ENCODE results near the gene KCNIP4.

KCNIP4 gene

DNA sequence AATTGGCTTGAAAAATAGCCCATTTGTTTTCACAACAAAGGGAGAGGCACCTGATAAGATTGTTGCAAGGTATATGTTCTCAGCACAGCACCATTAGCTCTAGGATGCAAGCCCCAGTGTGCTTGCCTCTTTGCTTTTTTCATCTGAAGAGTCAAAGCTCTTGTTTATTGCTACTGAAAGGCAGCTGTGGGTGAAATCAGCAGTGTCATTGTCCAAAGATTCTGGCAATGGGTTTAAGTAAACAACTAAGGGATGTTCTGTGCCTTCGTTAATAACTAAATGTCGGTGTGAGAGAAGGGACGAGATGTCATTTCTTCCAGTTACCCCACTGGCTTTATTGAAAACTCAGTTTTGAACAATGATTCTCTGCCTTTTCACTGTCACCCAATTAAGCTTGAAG lies 567.7 kb downstream of the KCNIP4 start:
- no peak for DNase-seq (ENCODE audit: low spot score)
- Histone ChIP-seq H3K27ac (no peak overlapping the region), H3K4me3 (no peak overlapping the region)
- TF ChIP-seq, protein P1, sequence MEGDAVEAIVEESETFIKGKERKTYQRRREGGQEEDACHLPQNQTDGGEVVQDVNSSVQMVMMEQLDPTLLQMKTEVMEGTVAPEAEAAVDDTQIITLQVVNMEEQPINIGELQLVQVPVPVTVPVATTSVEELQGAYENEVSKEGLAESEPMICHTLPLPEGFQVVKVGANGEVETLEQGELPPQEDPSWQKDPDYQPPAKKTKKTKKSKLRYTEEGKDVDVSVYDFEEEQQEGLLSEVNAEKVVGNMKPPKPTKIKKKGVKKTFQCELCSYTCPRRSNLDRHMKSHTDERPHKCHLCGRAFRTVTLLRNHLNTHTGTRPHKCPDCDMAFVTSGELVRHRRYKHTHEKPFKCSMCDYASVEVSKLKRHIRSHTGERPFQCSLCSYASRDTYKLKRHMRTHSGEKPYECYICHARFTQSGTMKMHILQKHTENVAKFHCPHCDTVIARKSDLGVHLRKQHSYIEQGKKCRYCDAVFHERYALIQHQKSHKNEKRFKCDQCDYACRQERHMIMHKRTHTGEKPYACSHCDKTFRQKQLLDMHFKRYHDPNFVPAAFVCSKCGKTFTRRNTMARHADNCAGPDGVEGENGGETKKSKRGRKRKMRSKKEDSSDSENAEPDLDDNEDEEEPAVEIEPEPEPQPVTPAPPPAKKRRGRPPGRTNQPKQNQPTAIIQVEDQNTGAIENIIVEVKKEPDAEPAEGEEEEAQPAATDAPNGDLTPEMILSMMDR (IDR thresholded peaks at IDR 0.05) = no peak

DNA sequence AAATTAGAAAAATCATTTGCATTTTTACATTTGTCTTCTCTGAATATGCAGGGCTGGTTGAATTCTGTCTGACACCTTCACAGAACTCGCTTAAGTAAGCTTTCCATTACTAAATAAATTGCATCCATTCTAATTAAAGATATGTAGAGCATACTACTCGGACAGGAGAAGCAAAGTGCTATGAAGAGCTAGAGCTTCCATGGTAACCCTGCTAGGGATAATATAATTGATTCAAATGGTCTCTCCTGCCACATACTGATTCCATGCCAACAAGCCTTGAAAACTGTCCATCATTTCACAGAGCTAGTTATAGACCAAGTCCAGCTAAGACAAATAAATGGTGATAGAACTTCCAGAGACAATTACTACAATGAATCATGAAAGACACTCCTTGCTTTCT lies 571.5 kb downstream of the KCNIP4 start:
- TF ChIP-seq, protein P1 (IDR thresholded peaks at IDR 0.05) = no peak
- Histone ChIP-seq H3K4me3 (no peak overlapping the region), H3K27ac (no peak overlapping the region)
- DNase-seq (ENCODE audit: low spot score) = no peak

DNA sequence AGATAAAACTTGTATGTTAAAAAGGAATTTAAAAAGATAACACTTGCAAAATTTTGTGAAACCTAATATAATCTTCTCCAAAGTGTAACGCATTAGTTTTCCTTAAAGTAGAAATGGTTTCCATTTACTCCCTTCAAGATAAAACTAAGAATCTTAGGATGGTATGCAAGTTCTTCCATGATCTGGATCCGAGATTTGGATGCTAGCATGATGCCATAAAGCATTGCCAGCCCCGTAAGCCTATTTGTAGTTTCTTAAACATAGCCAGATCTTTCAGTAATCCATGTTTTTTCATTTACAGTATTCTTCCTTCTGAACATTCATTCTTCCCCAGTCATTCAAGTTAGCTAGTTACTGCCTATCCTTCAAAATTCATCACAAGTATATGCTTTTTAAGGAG lies 572.4 kb downstream of the KCNIP4 start:
- DNase-seq (ENCODE audit: low spot score) = no peak
- TF ChIP-seq, protein P1 (IDR thresholded peaks at IDR 0.05) = no peak
- Histone ChIP-seq H3K4me3 (no peak overlapping the region), H3K27ac (no peak overlapping the region)

DNA sequence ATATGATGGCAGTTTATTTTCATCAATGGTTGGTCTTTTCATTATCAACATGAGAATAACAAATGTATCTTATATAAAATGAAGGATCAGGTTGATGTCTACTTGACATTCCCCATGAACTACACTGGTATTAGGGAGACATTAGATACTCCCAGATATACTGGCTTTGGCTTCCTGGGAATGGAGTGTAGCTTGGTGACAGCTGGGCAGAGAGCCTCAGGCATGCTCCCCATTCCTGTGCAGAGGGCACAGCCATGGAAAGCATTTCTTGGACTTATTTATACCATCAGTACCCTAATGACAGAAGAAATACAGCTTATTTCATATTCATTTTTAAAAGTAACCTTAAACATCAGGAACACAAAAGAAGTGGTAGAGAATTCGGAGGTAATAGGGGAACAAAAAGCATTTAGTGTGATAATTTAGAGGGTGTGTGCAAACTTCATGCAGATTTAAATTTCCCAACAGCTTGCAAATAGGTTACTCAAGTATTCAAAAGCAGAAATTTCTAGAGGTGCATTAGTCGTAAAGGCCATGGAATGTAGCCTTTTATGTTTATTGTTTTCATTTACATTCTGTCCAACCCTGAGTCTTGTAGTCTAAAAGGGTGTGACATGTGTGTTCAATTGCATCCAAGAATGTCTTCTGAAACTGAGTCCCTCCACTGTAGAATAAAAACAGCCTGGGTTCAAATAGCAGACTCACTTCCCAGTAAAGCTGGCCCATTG lies 573.8 kb downstream of the KCNIP4 start:
- TF ChIP-seq, protein P1 (IDR thresholded peaks at IDR 0.05) = no peak
- no peak overlapping the region for H3K27ac ChIP-seq
- H3K4me3 ChIP-seq = no peak overlapping the region
- no peak for DNase-seq (ENCODE audit: low spot score)

DNA sequence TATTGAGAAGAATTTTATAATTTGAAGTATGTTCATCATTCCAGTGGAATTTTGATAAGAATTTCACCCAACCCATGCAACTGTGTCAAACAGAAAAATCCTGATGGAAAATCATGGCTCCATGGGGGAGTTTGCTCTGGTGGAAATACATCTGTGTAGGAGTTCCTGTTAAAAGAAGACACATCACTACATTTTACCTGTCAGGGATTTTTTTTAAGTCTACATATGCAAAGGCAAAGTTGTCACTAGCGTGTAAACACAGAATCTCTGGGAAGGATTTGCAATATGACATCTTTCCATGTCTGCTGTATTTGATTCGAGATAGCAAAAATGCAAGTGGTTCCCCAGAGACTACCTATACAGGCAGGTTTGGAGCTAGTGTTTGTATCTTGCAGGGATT lies 581.0 kb downstream of the KCNIP4 start:
- TF ChIP-seq, protein P1 (IDR thresholded peaks at IDR 0.05) = no peak
- no peak for DNase-seq (ENCODE audit: low spot score)
- H3K4me3 ChIP-seq = no peak overlapping the region
- H3K27ac ChIP-seq = no peak overlapping the region

DNA sequence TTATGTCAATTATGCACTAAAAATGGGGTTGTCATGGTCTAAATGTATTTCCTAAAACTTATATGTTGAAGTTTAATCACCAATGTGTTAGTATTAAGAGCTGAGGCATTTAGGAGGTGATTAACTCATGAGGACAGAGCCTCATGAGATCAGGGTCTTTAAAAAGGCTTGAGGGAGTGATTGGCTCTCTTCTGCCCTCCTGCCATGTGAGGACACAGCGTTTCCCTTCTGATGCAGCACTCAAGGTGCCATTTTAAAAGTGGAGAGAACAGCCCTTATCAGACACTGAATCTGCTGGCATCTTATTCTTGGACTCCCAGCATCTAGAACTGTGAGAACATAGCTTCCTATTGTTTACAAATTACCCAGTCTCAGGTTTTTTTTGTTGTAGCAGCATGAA lies 581.7 kb downstream of the KCNIP4 start:
- H3K4me3 ChIP-seq = no peak overlapping the region
- DNase-seq (ENCODE audit: low spot score) = no peak
- TF ChIP-seq, protein P1 (IDR thresholded peaks at IDR 0.05) = no peak
- no peak overlapping the region for H3K27ac ChIP-seq

DNA sequence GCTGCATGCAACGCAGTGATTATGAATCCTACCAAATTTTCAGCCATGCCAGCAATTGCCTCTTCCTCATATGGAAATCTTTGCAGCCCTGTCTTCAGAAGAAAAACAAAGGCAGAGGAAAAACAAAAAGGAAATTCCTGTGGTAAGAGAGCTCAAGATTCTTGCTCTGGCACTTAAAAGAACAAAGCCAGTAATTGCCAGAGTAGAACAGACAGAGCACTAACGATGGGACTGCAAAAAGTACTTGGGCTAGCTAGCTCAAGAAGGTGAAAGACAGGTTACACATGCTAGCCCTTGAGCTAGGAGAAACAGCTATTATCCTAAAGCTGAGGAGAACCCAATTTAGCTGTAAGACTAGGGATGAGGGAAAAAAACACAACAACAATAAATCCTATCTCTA lies 582.3 kb downstream of the KCNIP4 start:
- TF ChIP-seq, protein P1 (IDR thresholded peaks at IDR 0.05) = no peak
- H3K4me3 ChIP-seq = no peak overlapping the region
- no peak for DNase-seq (ENCODE audit: low spot score)
- no peak overlapping the region for H3K27ac ChIP-seq

Data from coronary artery (tissue), 2 donors.